HepG2 (cell line): ENCODE results near the gene CCDC183. TPM values are rescaled to one million over a fixed set of nuclear protein-coding genes. Genes with fewer than 3 reads are reported as not detected.

ENCODE experiments used
- ATAC-seq: fragments of 200-7000 bp; cut with Tn5 transposase; 3 replicates; pipeline ENCODE4 v1.9.1; 2020; ENCODE audit warnings: mild to moderate bottlenecking, moderate library complexity
- BruUV-seq: library from RNA; stranded (reverse); fragments of 400-500 nt; replicated peaks from 2 replicates; lab custom pipeline; 2021; lab: Mats Ljungman, UMichigan
- CTCF ChIA-PET: fragments of 300-600 bp; formaldehyde crosslinking; extraction: SDS; loops from one replicate; lab custom pipeline; 2021; ENCODE audit warnings: low total read pairs, inconsistent platforms, low intra/inter-chr PET ratio; lab: Yijun Ruan, JAX
- POLR2A ChIA-PET: fragments of 350-600 bp; sonication (Branson Sonifier 250); formaldehyde crosslinking; loops from one replicate; lab custom pipeline; 2020; ENCODE audit warnings: antibody characterized with exemption, inconsistent platforms; lab: Yijun Ruan, JAX
- DNase-seq: peaks from one replicate; pipeline ENCODE4 v3.0.0-alpha.2; 2015; ENCODE audit warnings: low spot score
- FAIRE-seq: peaks from 3 replicates; lab custom pipeline; 2011; peaks lifted over from hg19 to GRCh38; lab: Jason Lieb, UNC
- H2AFZ ChIP-seq: one replicate; pipeline ENCODE4 v1.6.1; 2011; ENCODE audit warnings: low read length, inconsistent platforms
- H3K27ac ChIP-seq: fragments of 300-600 bp; 3 replicates; pipeline ENCODE4 v1.8.0; 2011; ENCODE audit warnings: mixed run types, mild to moderate bottlenecking, mixed read lengths, low read length, inconsistent platforms; ENCODE audit not compliant: insufficient read depth; ENCODE audit errors: extremely low read length
- H3K27me3 ChIP-seq, 2 experiments: fragments of 200-600 bp in 1 of 2; 2 replicates in 1 of 2; 3 replicates in 1 of 2; pipeline versions ENCODE4 v1.6.0 to v1.8.0; 2011; ENCODE audit warnings: low read length in 2 of 2, mild to moderate bottlenecking in 2 of 2, moderate library complexity in 2 of 2, inconsistent platforms in 1 of 2; ENCODE audit not compliant: insufficient read depth in 2 of 2, control insufficient read depth in 1 of 2
- H3K36me3 ChIP-seq, 2 experiments: fragments of 200-600 bp in 1 of 2; replicated peaks in 1 of 2; 2 replicates in 1 of 2; 3 replicates in 1 of 2; pipeline versions ENCODE4 v1.5.1 to v1.8.0; 2011; ENCODE audit warnings: low read length in 2 of 2, inconsistent platforms in 1 of 2; ENCODE audit not compliant: insufficient read depth in 2 of 2, control insufficient read depth in 1 of 2
- H3K4me1 ChIP-seq: 2 replicates; pipeline ENCODE4 v1.5.1; 2012; ENCODE audit warnings: low read length, inconsistent platforms; ENCODE audit not compliant: insufficient read depth
- H3K4me2 ChIP-seq: 2 replicates; pipeline ENCODE4 v1.6.0; 2011; ENCODE audit warnings: low read depth, low read length, inconsistent platforms
- H3K4me3 ChIP-seq, 3 experiments: fragments of 200-600 bp in 1 of 3; sonication (generic), shearing (Covaris generic) in 1 of 3; replicated peaks in 1 of 3; 2 replicates each; pipeline ENCODE4 v1.5.1; 2011 to 2016; ENCODE audit warnings: low read length in 3 of 3, inconsistent platforms in 2 of 3, low read depth in 2 of 3, mild to moderate bottlenecking in 2 of 3, control low read depth in 1 of 3, mixed read lengths in 1 of 3; ENCODE audit not compliant: insufficient read depth in 1 of 3
- H3K79me2 ChIP-seq: one replicate; pipeline ENCODE4 v1.6.1; 2011; ENCODE audit warnings: low read length, inconsistent platforms; ENCODE audit not compliant: insufficient read depth
- H3K9ac ChIP-seq: 2 replicates; pipeline ENCODE4 v1.6.0; 2011; ENCODE audit warnings: mild to moderate bottlenecking, low read depth, low read length, inconsistent platforms; ENCODE audit not compliant: insufficient read depth
- H3K9me3 ChIP-seq: 2 replicates; pipeline ENCODE4 v1.5.1; 2012; ENCODE audit warnings: mild to moderate bottlenecking, low read length
- H4K20me1 ChIP-seq: 2 replicates; pipeline ENCODE4 v1.6.0; 2011; ENCODE audit warnings: inconsistent platforms, mild to moderate bottlenecking, low read length, moderate library complexity; ENCODE audit not compliant: insufficient read depth
- AGO2 ChIP-seq: fragments of 200-400 bp; formaldehyde crosslinking; optimal IDR thresholded peaks from 2 replicates; pipeline ENCODE3; 2017; ENCODE audit warnings: mild to moderate bottlenecking, low read depth, low read length, moderate library complexity
- AKAP8 ChIP-seq: sonication (generic); formaldehyde crosslinking; IDR thresholded peaks from 2 replicates; pipeline ENCODE4 v1.5.1; 2020; ENCODE audit warnings: mild to moderate bottlenecking, missing genetic modification reagents
- CHD4 ChIP-seq: fragments of 200-600 bp; sonication (generic); IDR thresholded peaks from 2 replicates; pipeline ENCODE4 v1.7.0; 2017; ENCODE audit warnings: mild to moderate bottlenecking, low read length, borderline replicate concordance
- KMT2B ChIP-seq: IDR thresholded peaks from 2 replicates; pipeline ENCODE4 v1.6.1; 2016; ENCODE audit warnings: missing genetic modification reagents, missing compliant biosample characterization
- RBFOX2 ChIP-seq: fragments of 200-400 bp; formaldehyde crosslinking; IDR thresholded peaks from 2 replicates; pipeline ENCODE4 v1.6.1; 2017; ENCODE audit warnings: low read depth, mild to moderate bottlenecking, low read length
- ZFP82 ChIP-seq: sonication (generic); formaldehyde crosslinking; IDR thresholded peaks from 2 replicates; pipeline ENCODE4 v1.5.1; 2020; ENCODE audit warnings: mild to moderate bottlenecking, missing genetic modification reagents, borderline replicate concordance
- ZNF558 ChIP-seq: sonication (generic); formaldehyde crosslinking; IDR thresholded peaks from 2 replicates; pipeline ENCODE4 v1.9.0; 2022; ENCODE audit warnings: mild to moderate bottlenecking, missing genetic modification reagents, borderline replicate concordance
- WGBS: methylation state at CpG from one replicate; pipeline ENCODE4 v1.1.6; 2017; ENCODE audit warnings: low lambda C conversion rate; 5-methylcytosine and 5-hydroxymethylcytosine counted together
- in situ Hi-C: cut with HindIII; loops from 2 replicates; pipeline ENCODE4 v1.10.0; 2017; ENCODE audit warnings: low pct_unique_long_range_greater_than_20kb; ENCODE audit not compliant: extremely low pct_ligation_motif_present
- intact Hi-C: fragments of 100-400 bp; cut with micrococcal nuclease; formaldehyde crosslinking; loops from one replicate; pipeline ENCODE4 v1.10.0; 2022; ENCODE audit not compliant: unreplicated experiment
- polyA plus RNA-seq, 8 experiments: library from polyadenylated mRNA; depleted of rRNA in 3 of 8; stranded (reverse) in 7 of 8; unstranded in 1 of 8; fragments of >200 nt; fragmentation: Illumina TruSeq in 4 of 8; extraction: Trizol in 4 of 8; gene quantifications; 2 replicates each; pipeline versions ENCODE4 v1.2.1 to v1.2.3, GENCODE V29; 2011 to 2016; ENCODE audit warnings: low read depth in 4 of 8, missing spikeins in 1 of 8, mixed read lengths in 1 of 8; ENCODE audit not compliant: insufficient read depth in 1 of 8
- total RNA-seq, 5 experiments: library from RNA; depleted of rRNA; stranded (reverse); fragments of >200 nt; fragmentation: Illumina TruSeq; extraction: Trizol; gene quantifications; 2 replicates each; pipeline ENCODE4 v1.2.3, GENCODE V29; 2016; ENCODE audit warnings: low read depth in 1 of 5

The CCDC183 gene
- total and polyA plus RNA-seq, 2 of the 13 experiments (the other 11 are each of a cell fraction or from before 2014, with no cell fraction given) = 5.0 to 66.4 TPM

GRCh38 chr9:136827794-136828473 lies 31.8 kb downstream of the CCDC183 start:
- ATAC-seq (no peak), FAIRE-seq (no peak), DNase-seq (no peak)
- H3K9ac ChIP-seq = no peak overlapping the region
- peaks cover 53 to 92% of the 10 kb centered on the region in 2 experiments for H3K36me3 ChIP-seq
- in situ Hi-C loops (no loop called here), intact Hi-C loops (no loop called here)
- no TSS peak for BruUV-seq
- TF ChIP-seq ZFP82 (CRISPR knock-in tag) (no peak), AGO2 (peak; percentile 65), CHD4 (no peak), AKAP8 (0 out of 2 replicates have a peak, but pooled peaks have one; percentile 55), KMT2B (CRISPR knock-in tag) (no peak)
- ChIA-PET CTCF (no interaction called here), POLR2A (no interaction called here)
- 98% methylated on average over 10 of the region's 14 CpGs for WGBS
- no peaks in the 10 kb centered on the region for H3K9me3 ChIP-seq
- no peak overlapping the region for H3K27ac ChIP-seq
- no peak overlapping the region for H3K4me2 ChIP-seq
- no peak overlapping the region for H3K4me3 ChIP-seq
- no peaks in the 10 kb centered on the region for H3K4me1 ChIP-seq
- H2AFZ ChIP-seq = no peak overlapping the region
- no peaks in the 10 kb centered on the region for H3K79me2 ChIP-seq
- H3K27me3 ChIP-seq = no peaks in the 10 kb centered on the region
- H4K20me1 ChIP-seq = no peaks in the 10 kb centered on the region

GRCh38 chr9:136828474-136829140 lies 32.5 kb downstream of the CCDC183 start:
- no peak for DNase-seq
- no peaks in the 10 kb centered on the region for H3K9me3 ChIP-seq
- no peak for FAIRE-seq
- no TSS peak for BruUV-seq
- no peak overlapping the region for H3K4me3 ChIP-seq
- H3K4me1 ChIP-seq = no peaks in the 10 kb centered on the region
- 98% methylated on average over 26 of the region's 31 CpGs for WGBS
- H2AFZ ChIP-seq = no peak overlapping the region
- H3K4me2 ChIP-seq = no peak overlapping the region
- H3K79me2 ChIP-seq = no peaks in the 10 kb centered on the region
- ChIA-PET POLR2A (no interaction called here), CTCF (no interaction called here)
- no peaks in the 10 kb centered on the region for H4K20me1 ChIP-seq
- intact Hi-C loops = no loop called here
- ATAC-seq = no peak
- no peak overlapping the region for H3K27ac ChIP-seq
- H3K9ac ChIP-seq = no peak overlapping the region
- H3K36me3 ChIP-seq = peaks cover 50 to 85% of the 10 kb centered on the region in 2 experiments
- no peaks in the 10 kb centered on the region for H3K27me3 ChIP-seq
- in situ Hi-C loops = no loop called here
- TF ChIP-seq ZNF558 (CRISPR knock-in tag) (no peak), AGO2 (peak; percentile 22), RBFOX2 (0 out of 2 replicates have a peak, but pooled peaks have one; percentile 20)
